RWPE1 (cell line): Measurements from ENCODE around the gene PRR5.
"Not testable (repeated sequence)": the region's sequence is repeated elsewhere in the genome, so short reads cannot be mapped to it uniquely, and the experiment has no call there.

Source experiments
- CTCF ChIA-PET: fragments of 350-600 bp; sonication (Branson Sonifier 250); formaldehyde crosslinking; extraction: SDS; loops from one replicate; lab custom pipeline; 2021; lab: Yijun Ruan, JAX
- POLR2A ChIA-PET: fragments of 400-600 bp; formaldehyde crosslinking; extraction: SDS; loops from one replicate; lab custom pipeline; 2020; ENCODE audit warnings: antibody characterized with exemption; ENCODE audit not compliant: low non-redundant PET; lab: Yijun Ruan, JAX
- DNase-seq: peaks from one replicate; pipeline ENCODE4 v3.0.0; 2012; ENCODE audit warnings: low spot score
- H3K27ac ChIP-seq: fragments of 450-650 bp; 2 replicates; pipeline ENCODE4 v1.5.1; 2017
- CTCF ChIP-seq: fragments of 450-650 bp; conservative IDR thresholded peaks from 2 replicates; pipeline ENCODE4 v1.5.1; 2017; ENCODE audit warnings: low read depth, mild to moderate bottlenecking

Gene PRR5

GRCh38 chr22:44701824-44702478 is at the start of gene PRR5:
TSS of gene PRR5 (plus strand) at chr22:44702204. CDS start at chr22:44702475, 271 bp downstream.
- POLR2A ChIA-PET: no interaction called here
- TF ChIP-seq CTCF: no peak
- DNase-seq: peak; percentile 62
- H3K27ac ChIP-seq: no peak within 1 kb of the TSS
- CTCF ChIA-PET: interaction anchor here (0.6 kb wide), 1 partner anchor 227 kb away, joined by 3 read pairs; no protein-coding TSS in a partner anchor

- DNase-seq, H3K27ac ChIP-seq, POLR2A ChIA-PET, CTCF ChIA-PET: not testable (repeated sequence)
These were observed 49.1 kb upstream of the PRR5 start for GRCh38 chr22:44652866-44653265.

- ChIA-PET POLR2A (no interaction called here), CTCF (no interaction called here)
- no peak for TF ChIP-seq CTCF
- H3K27ac ChIP-seq: no peak overlapping the region
- no peak for DNase-seq
These were observed 43.6 kb upstream of the PRR5 start for GRCh38 chr22:44658311-44658953.

GRCh38 chr22:44659140-44659539 is 42.9 kb upstream of the PRR5 start:
- ChIA-PET POLR2A (no interaction called here), CTCF (interaction anchor here (0.6 kb wide), 1 partner anchor 11 kb away, joined by 3 read pairs; no protein-coding TSS in a partner anchor)
- TF ChIP-seq CTCF: no peak
- DNase-seq: no peak
- no peak overlapping the region for H3K27ac ChIP-seq

- ChIA-PET CTCF (interaction anchor here (0.5 to 0.6 kb wide), 2 partner anchors 10 to 1388 kb away, joined by 3 read pairs; no protein-coding TSS in a partner anchor), POLR2A (no interaction called here)
- no peak for DNase-seq
- no peak for TF ChIP-seq CTCF
- H3K27ac ChIP-seq: no peak overlapping the region
These were observed 41.8 kb upstream of the PRR5 start for GRCh38 chr22:44660051-44660830.

GRCh38 chr22:44661070-44661469 is 40.9 kb upstream of the PRR5 start:
- no peak for DNase-seq
- TF ChIP-seq CTCF: no peak
- CTCF ChIA-PET: no interaction called here
- POLR2A ChIA-PET: no interaction called here
- no peak overlapping the region for H3K27ac ChIP-seq
